Fibroblast of lung (primary cell): ENCODE data around the gene FIP1L1.

ENCODE experiments used
- CTCF ChIP-seq, 2 donors: IDR thresholded peaks in 1 of 2; conservative IDR thresholded peaks in 1 of 2; 1 replicate in 1 of 2; 2 replicates in 1 of 2; pipeline ENCODE4 v1.5.1; 2011 to 2012; ENCODE audit warnings: low read length in 2 of 2, control low read depth in 1 of 2, inconsistent platforms in 1 of 2, low read depth in 1 of 2, mild to moderate bottlenecking in 1 of 2
- EZH2 ChIP-seq: IDR thresholded peaks from 2 replicates; pipeline ENCODE4 v1.5.1; 2012; ENCODE audit warnings: low read length, control low read depth, mild to moderate bottlenecking; ENCODE audit errors: missing control alignments

GRCh38 chr4:53362093-53362492 lies 15.3 kb upstream of the FIP1L1 start:
- TF ChIP-seq CTCF (conservative IDR thresholded peaks at IDR 0.05 in 1 of 2, IDR thresholded peaks at IDR 0.05 in 1 of 2; ENCODE audit: low read depth in 1 of 2, low read length in 2 of 2) (no peak), EZH2 (no peak)
